B cell (primary cell): ENCODE data around the gene AASS.

Experiments
- CTCF ChIP-seq: fragments of 200-600 bp; IDR thresholded peaks from one replicate; pipeline ENCODE4 v1.8.0; 2022; ENCODE audit warnings: antibody characterized with exemption, mild to moderate bottlenecking
- EZH2 ChIP-seq: IDR thresholded peaks from 2 replicates; pipeline ENCODE4 v1.6.1; 2012; ENCODE audit warnings: borderline replicate concordance, low read depth, mild to moderate bottlenecking, moderate library complexity, low read length; ENCODE audit not compliant: insufficient read depth, poor library complexity, severe bottlenecking

GRCh38 chr7:122092964-122093797 lies 50.9 kb downstream of the AASS start:
- peak; percentile 94 for TF ChIP-seq CTCF
- TF ChIP-seq EZH2: no peak
